OCI-LY7 (cell line): ENCODE measurements around the gene SEC31A.

Experiments used
- CTCF ChIP-seq: fragments of 200-600 bp; sonication (generic); conservative IDR thresholded peaks from 2 replicates; pipeline ENCODE4 v1.5.1; 2014; ENCODE audit warnings: mild to moderate bottlenecking, antibody characterized with exemption, low read length, moderate library complexity, mixed read lengths
- EZH2phosphoT487 ChIP-seq: fragments of 200-600 bp; sonication (generic); IDR thresholded peaks from 2 replicates; pipeline ENCODE4 v1.6.1; 2018; ENCODE audit warnings: low read depth, borderline replicate concordance, mild to moderate bottlenecking, mixed run types, antibody characterized with exemption, low read length, moderate library complexity, mixed read lengths

GRCh38 chr4:82810176-82810575, 80.8 kb downstream of the SEC31A start:
- TF ChIP-seq CTCF (no peak), EZH2phosphoT487 (no peak)
